ENCODE data around the gene PRKD3. TPM values are rescaled to one million over a fixed set of nuclear protein-coding genes. Genes with fewer than 3 reads are reported as not detected.
A peak's percentile ranks its signal among the peaks of the same experiment; 100 is the strongest.

PRKD3 gene
- total RNA-seq (10 to 100 TPM; 40.5 to 44.1 TPM), total RNA-seq (52.7 to 191 (median 110) reads per million in 172 experiments)
- 17.8 TPM for polyA plus RNA-seq (2013, experiment 1 of 2)
- 22.3 TPM for polyA plus RNA-seq (2013, experiment 2 of 2)

DNA sequence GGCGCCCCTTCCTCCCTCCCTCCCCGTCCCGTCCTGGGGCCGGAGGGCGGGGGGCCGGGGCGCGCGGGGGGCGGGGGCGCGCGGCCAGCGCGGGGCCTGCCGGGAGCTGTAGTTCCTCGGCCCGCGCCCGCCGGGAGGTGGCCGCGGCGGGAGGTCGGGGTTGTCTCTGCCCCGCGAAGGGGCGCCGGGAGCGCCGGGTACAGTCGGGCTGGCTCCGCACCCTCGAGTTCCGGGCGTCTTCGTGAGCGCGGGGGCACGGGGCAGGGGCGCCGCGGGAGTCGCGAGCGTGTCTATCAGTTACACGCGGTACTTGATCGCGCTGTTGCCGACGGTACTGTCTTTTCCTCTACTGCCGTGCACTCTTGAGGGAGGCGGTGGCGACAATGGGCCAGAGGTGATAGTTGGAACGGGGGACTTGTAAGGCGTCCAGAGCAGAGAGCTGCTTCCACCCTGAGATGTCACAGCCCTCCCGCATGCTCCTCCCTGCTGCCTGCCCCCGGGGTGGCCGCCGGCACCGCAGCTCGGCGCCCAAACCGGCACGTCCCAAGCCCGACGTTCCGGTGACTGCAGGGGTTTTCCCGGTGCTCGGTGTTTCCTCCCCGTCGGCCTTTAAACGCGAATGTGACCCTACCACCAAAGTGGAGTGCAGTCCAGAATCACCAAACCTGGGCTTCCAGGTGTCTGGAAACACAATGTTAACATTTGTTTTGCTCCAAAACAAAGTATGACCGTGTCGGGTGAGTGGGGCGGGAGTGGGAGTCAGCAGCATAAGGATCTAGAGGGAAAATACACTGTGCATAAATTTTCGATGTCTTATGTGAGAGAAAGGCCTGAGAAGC, at the start of gene PRKD3:
PRKD3 (minus strand) TSS at position 48 of the 839 bp plus-strand sequence. CDS start 8,309 bp downstream, outside the sequence.
- peak within 1 kb of the TSS; percentile 100 for H3K4me3 Mint-ChIP-seq
- no peaks in the 10 kb centered on the region for H3K36me3 ChIP-seq (ENCODE audit: insufficient read depth, low read length)
- peaks cover 23% of the 10 kb centered on the region for H3K4me1 ChIP-seq (ENCODE audit: insufficient read depth, low read length)
- peak; percentile 59 for ATAC-seq (ENCODE audit: poor library complexity)
- CTCF ChIA-PET, result interaction anchor here (1.0 to 1.2 kb wide), 2 partner anchors 12 to 93 kb away, joined by 4 read pairs; partner anchors contain the start of genes CEBPZ and NDUFAF7
- no peaks in the 10 kb centered on the region for H3K9me3 ChIP-seq (ENCODE audit: control insufficient read depth in 1 of 2, insufficient read depth in 1 of 2, low read length in 2 of 2)
- H3K27ac ChIP-seq (ENCODE audit: low read depth in 1 of 2, low read length in 2 of 2), result peak within 1 kb of the TSS; percentile 34 to 56
- TF ChIP-seq CTCF (IDR thresholded peaks at IDR 0.05), result no peak
- POLR2A ChIA-PET, result interaction anchor here (0.8 to 4.6 kb wide), 8 partner anchors 9 to 1426 kb away, joined by 3 to 29 read pairs (median 5); partner anchors contain the start of genes CEBPZ, EIF2AK2, NDUFAF7 and SRSF7
- peak in 10 of 14 experiments; percentile 20 to 82 (median 48) for DNase-seq
- peak within 1 kb of the TSS; percentile 86 for H3K4me3 ChIP-seq (ENCODE audit: low read length)
- intact Hi-C loops (cut with DNase I, micrococcal nuclease), result loop anchor here in 1 of 2 experiments (5.0 kb wide), 2 partner anchors 67 to 93 kb away; partner anchors contain the start of genes CEBPZ and NDUFAF7
- peaks cover 41% of the 10 kb centered on the region for H3K4me1 Mint-ChIP-seq (ENCODE audit: low read depth)
- H3K27ac Mint-ChIP-seq, result peak within 1 kb of the TSS; percentile 97
- H3K36me3 Mint-ChIP-seq (ENCODE audit: low read depth), result peaks cover 10% of the 10 kb centered on the region
- no peaks in the 10 kb centered on the region for H3K9me3 Mint-ChIP-seq
- H3K27me3 Mint-ChIP-seq, result peaks cover 12% of the 10 kb centered on the region
- peaks cover 0 to 5% of the 10 kb centered on the region in 2 experiments for H3K27me3 ChIP-seq (ENCODE audit: control insufficient read depth in 1 of 2, insufficient read depth in 2 of 2, low read length in 2 of 2)

- ChIA-PET CTCF (no interaction called here), POLR2A (no interaction called here)
- ATAC-seq (ENCODE audit: poor library complexity) (no peak), DNase-seq (no peak)
- peaks cover 17% of the 10 kb centered on the region for H3K4me1 Mint-ChIP-seq (ENCODE audit: low read depth)
- peaks cover 65% of the 10 kb centered on the region for H3K27me3 Mint-ChIP-seq
- Histone ChIP-seq H3K4me3 (ENCODE audit: low read length) (no peak overlapping the region), H3K27ac (ENCODE audit: low read depth in 1 of 2, low read length in 2 of 2) (no peak overlapping the region), H3K4me1 (ENCODE audit: insufficient read depth, low read length) (peaks cover 28% of the 10 kb centered on the region), H3K27me3 (ENCODE audit: control insufficient read depth in 1 of 2, insufficient read depth in 2 of 2, low read length in 2 of 2) (peaks cover 13 to 49% of the 10 kb centered on the region in 2 experiments), H3K36me3 (ENCODE audit: insufficient read depth, low read length) (no peaks in the 10 kb centered on the region), H3K9me3 (ENCODE audit: control insufficient read depth in 1 of 2, insufficient read depth in 1 of 2, low read length in 2 of 2) (no peaks in the 10 kb centered on the region)
- no peaks in the 10 kb centered on the region for H3K36me3 Mint-ChIP-seq (ENCODE audit: low read depth)
- intact Hi-C loops (cut with DNase I, micrococcal nuclease), result no loop called here
- H3K9me3 Mint-ChIP-seq, result no peaks in the 10 kb centered on the region
- no peak for TF ChIP-seq CTCF (IDR thresholded peaks at IDR 0.05)
- H3K4me3 Mint-ChIP-seq, result no peak overlapping the region
- H3K27ac Mint-ChIP-seq, result no peak overlapping the region
Observed at GRCh38 chr2:37372000-37372399, 47.4 kb upstream of the PRKD3 start.

DNA sequence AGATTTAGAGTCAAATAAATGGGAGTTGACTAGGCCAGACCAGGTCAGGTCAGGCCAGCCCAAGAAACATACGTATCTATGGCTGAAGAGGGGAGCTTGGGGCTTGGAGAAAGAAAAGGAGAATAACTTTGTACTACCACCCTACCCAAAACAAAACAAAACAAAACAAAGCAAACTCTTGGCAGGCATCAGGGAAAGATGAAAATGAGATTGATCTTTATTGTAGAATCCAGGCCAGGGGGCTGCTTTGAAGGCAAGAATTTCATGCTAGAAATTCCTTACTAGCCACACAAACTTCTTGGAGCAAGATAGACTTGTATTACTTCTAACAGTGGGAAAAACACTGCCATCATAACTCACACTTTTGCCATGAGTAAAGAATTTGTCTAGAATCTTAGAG, 46.0 kb upstream of the PRKD3 start:
- TF ChIP-seq CTCF (IDR thresholded peaks at IDR 0.05), result no peak
- Histone ChIP-seq H3K27ac (ENCODE audit: low read depth in 1 of 2, low read length in 2 of 2) (no peak overlapping the region), H3K9me3 (ENCODE audit: control insufficient read depth in 1 of 2, insufficient read depth in 1 of 2, low read length in 2 of 2) (no peaks in the 10 kb centered on the region), H3K27me3 (ENCODE audit: control insufficient read depth in 1 of 2, insufficient read depth in 2 of 2, low read length in 2 of 2) (peaks cover 7 to 42% of the 10 kb centered on the region in 2 experiments), H3K4me1 (ENCODE audit: insufficient read depth, low read length) (peaks cover 21% of the 10 kb centered on the region), H3K36me3 (ENCODE audit: insufficient read depth, low read length) (no peaks in the 10 kb centered on the region), H3K4me3 (ENCODE audit: low read length) (no peak overlapping the region)
- DNase-seq (no peak), ATAC-seq (ENCODE audit: poor library complexity) (no peak)
- no peak overlapping the region for H3K4me3 Mint-ChIP-seq
- H3K4me1 Mint-ChIP-seq (ENCODE audit: low read depth), result peaks cover 4% of the 10 kb centered on the region
- H3K27me3 Mint-ChIP-seq, result peaks cover 52% of the 10 kb centered on the region
- POLR2A ChIA-PET, result no interaction called here
- intact Hi-C loops (cut with DNase I, micrococcal nuclease), result no loop called here
- H3K9me3 Mint-ChIP-seq, result no peaks in the 10 kb centered on the region
- CTCF ChIA-PET, result no interaction called here
- H3K36me3 Mint-ChIP-seq (ENCODE audit: low read depth), result no peaks in the 10 kb centered on the region
- no peak overlapping the region for H3K27ac Mint-ChIP-seq
